GM19467 (cell line): Measurements from ENCODE around the gene SLC44A2.

Source experiments
- ATAC-seq: cut with Tn5 transposase; IDR thresholded peaks from one replicate; pipeline ENCODE4 v1.9.1; 2021; ENCODE audit warnings: mild to moderate bottlenecking, moderate library complexity; ENCODE audit not compliant: unreplicated experiment

The SLC44A2 gene

GRCh38 chr19:10615429-10616023 is 9.8 kb upstream of the SLC44A2 start:
- no peak for ATAC-seq

DNA sequence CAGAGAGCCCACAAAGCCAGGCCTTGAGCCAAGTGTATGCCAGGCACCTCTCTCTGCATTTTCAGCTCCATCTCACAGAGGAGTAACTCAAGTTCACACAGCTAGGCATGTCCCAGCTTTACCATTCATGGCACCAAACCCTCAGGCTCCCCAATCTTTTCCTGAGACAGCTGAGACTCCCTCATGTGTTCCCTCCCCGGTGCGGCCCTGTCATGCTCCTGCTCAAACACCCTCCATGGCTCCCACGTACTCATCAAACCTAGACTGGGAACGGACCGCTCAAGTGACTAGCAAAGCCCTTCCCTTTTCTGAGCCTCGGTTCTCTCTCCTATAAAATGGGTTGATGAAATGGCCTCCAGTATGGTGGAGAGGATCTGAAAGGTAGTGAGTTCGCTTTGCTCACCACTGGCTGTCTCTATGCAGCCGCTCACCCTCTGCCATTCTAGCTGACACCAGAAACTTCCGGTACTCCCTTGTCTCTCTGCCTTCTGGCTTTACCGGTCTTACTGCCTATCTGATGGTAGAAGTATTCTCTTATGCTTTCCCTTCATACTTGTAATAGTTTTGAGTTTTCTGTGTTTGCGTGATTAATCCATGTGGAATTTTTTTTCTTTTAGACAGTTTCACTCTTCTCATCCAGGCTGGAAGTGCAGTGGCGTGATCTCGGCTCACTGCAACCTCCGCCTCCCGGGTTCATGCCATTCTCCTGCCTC is 7.8 kb upstream of the SLC44A2 start:
- no peak for ATAC-seq

- no peak for ATAC-seq
These were observed 6.5 kb upstream of the SLC44A2 start for GRCh38 chr19:10618846-10619245.

- no peak for ATAC-seq
These were observed 4.6 kb upstream of the SLC44A2 start for GRCh38 chr19:10620786-10621185.

DNA sequence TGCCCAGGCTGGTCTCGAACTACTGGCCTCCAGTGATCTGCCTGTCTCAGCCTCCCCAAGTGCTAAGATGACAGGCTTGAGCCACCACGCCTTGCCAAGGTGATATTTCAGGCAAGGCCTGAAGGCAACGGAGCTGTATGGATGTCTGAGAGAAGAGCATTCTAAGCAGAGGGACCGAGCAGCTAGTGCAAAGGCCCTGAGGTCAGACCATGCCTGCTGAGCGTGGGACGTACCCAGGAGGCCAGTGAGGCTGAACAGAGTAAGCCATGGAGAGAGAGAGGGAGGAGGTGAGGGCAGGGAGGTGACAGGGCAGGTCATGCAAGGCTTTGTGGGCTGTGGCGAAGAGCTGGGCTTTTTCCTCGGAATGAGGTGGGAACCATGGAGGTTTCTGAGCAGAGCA is 3.4 kb upstream of the SLC44A2 start:
- no peak for ATAC-seq

DNA sequence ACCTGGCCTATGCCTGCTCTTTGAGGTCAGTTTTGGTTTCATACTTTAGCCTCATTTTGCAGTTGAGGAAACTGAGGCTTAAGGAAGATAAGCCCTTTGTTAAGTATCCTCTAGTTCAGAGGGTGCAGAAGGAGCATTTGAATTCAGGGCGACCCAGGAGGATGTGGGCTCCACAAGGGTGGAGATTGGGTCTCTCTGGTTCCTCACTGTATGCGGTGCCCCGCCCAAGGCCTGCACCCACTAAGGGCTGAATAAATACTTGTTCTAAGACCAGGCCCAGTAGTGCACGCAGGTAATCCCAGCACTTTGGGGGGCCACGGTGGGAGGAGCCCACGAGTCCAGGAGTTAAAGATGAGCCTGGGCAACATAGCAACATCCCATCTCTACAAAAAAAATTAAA is 768 bp upstream of the SLC44A2 start:
- no peak for ATAC-seq

DNA sequence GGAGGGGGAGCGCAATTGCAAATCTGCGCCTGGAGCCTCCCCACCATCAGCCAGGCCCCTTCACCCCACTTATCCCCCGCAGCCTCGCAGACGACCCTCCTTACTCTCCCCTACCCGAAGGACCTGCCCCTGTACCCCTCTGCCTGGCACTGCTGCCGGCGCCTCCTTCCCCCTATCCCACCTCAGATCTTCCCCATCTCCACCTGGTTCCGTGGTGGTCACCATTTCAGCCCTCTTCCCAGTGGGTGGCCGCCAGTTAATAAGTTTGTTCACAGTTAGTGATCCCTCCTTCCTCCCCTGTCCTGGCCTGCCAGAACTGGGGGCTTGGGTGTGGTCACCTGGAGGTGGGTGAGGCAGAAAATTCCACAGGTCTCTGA is 397 bp downstream of the SLC44A2 start:
- ATAC-seq, result no peak

DNA sequence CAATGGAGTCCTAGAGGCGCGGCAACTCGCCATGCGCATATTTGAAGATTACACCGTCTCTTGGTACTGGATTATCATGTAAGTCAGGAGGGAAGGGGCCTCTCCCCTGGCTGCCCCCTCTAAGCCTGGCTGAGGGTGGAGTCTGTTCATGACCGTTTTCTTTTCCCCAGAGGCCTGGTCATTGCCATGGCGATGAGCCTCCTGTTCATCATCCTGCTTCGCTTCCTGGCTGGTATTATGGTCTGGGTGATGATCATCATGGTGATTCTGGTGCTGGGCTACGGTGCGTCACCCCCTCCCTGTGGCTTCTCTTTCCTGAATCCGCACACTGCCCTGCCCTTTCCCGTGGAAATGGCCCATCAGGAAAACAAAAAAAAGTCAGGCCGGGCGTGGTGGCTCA is 6.5 kb downstream of the SLC44A2 start:
- no peak for ATAC-seq

GRCh38 chr19:10634430-10634829 is 9.1 kb downstream of the SLC44A2 start:
- ATAC-seq, result no peak

DNA sequence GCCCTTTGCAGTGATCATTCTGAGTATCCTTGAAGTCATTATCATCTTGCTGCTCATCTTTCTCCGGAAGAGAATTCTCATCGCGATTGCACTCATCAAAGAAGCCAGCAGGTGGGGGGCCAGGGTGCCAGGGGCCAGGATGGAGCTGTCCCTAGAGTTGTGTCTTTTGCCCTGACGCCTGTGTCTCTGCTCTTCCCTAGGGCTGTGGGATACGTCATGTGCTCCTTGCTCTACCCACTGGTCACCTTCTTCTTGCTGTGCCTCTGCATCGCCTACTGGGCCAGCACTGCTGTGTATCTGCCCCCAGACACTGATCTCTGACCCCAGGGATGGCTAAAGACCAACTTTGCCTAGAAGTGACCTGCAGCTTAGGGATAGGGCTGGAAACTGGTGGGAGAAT is 9.6 kb downstream of the SLC44A2 start:
- ATAC-seq, result no peak

DNA sequence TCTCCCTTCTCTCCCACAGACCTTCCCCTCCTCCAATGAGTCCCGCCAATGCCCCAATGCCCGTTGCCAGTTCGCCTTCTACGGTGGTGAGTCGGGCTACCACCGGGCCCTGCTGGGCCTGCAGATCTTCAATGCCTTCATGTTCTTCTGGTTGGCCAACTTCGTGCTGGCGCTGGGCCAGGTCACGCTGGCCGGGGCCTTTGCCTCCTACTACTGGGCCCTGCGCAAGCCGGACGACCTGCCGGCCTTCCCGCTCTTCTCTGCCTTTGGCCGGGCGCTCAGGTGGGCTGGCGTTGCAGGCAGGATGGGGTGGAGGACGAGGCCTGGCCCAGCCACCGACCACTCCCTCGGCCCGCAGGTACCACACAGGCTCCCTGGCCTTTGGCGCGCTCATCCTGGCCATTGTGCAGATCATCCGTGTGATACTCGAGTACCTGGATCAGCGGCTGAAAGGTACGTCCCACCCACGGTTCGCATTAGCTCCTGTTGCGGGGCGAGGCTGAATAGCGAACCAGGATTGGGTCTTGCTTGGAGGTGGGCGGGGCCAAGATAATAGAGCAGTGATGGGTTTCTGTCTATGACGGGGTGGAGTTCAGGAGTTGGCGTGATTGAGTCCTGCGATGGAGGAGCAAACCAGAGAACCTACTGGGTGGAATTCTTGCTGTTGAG is 11.1 kb downstream of the SLC44A2 start:
- ATAC-seq, result no peak

- ATAC-seq, result no peak
These were observed 12.5 kb downstream of the SLC44A2 start for GRCh38 chr19:10637894-10638293.

- ATAC-seq, result no peak
These were observed 14.5 kb downstream of the SLC44A2 start for GRCh38 chr19:10639836-10640235.

- no peak for ATAC-seq
These were observed 15.0 kb downstream of the SLC44A2 start for GRCh38 chr19:10640361-10640760.

DNA sequence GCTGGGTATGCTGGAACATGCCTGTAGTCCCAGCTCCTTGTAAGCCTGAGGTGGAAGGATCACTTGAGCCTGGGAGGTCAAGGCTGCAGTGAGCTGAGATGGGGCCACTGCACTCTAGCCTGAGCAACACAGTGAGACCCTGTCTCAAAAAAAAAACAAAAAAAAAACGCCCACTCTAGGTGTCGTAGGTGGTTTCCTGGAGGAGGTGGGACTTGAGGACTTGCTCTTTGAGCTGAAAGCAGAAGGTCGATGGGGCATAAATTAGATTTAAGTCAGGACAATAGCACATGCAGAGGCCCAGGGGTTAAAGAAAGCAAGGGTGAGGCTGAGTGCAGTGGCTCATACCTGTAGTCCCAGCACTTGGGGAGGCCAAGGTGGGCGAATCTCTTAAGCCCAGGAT is 15.9 kb downstream of the SLC44A2 start:
- no peak for ATAC-seq

GRCh38 chr19:10642473-10643171 is 17.3 kb downstream of the SLC44A2 start:
- ATAC-seq, result no peak

GRCh38 chr19:10643172-10643967 is 18.0 kb downstream of the SLC44A2 start:
- ATAC-seq, result no peak

GRCh38 chr19:10643968-10644259 is 18.6 kb downstream of the SLC44A2 start:
- ATAC-seq, result no peak

GRCh38 chr19:10644260-10645007 is 19.1 kb downstream of the SLC44A2 start:
- ATAC-seq, result no peak

GRCh38 chr19:10646456-10647159 is 21.3 kb downstream of the SLC44A2 start:
- ATAC-seq, result no peak
